Stimulated activated CD8-positive, alpha-beta memory T cell treated with anti-CD3 and anti-CD28 coated beads, Interleukin-7, amount 100 ng/mL, for 1 hour (primary cell): Measurements from ENCODE around the gene DNAJC28.
"Not testable (repeated sequence)": the region's sequence is repeated elsewhere in the genome, so short reads cannot be mapped to it uniquely, and the experiment has no call there.

Source experiments
- DNase-seq, 2 donors: peaks; one replicate each; pipeline ENCODE4 v3.0.0-alpha.2; 2020; ENCODE audit warnings: low read depth in 2 of 2

The DNAJC28 gene

GRCh38 chr21:33481314-33481943 lies 10.1 kb downstream of the DNAJC28 start:
- DNase-seq, result no peak

- no peak for DNase-seq
Observed at GRCh38 chr21:33480481-33481103, 10.9 kb downstream of the DNAJC28 start.

- DNase-seq, result peak; percentile 93 to 97
Observed at GRCh38 chr21:33479679-33480480, 11.6 kb downstream of the DNAJC28 start, which contains the start of gene TMEM50B. TMEM50B (minus strand) TSS chr21:33479974; CDS start chr21:33468885, 11,089 bp downstream.

GRCh38 chr21:33478935-33479678 lies 12.4 kb downstream of the DNAJC28 start:
- DNase-seq, result peak in 1 of 2 donors; percentile 2

GRCh38 chr21:33478182-33478581 lies 13.3 kb downstream of the DNAJC28 start:
- no peak for DNase-seq

GRCh38 chr21:33477066-33477465 lies 14.4 kb downstream of the DNAJC28 start:
- DNase-seq, result no peak

DNA sequence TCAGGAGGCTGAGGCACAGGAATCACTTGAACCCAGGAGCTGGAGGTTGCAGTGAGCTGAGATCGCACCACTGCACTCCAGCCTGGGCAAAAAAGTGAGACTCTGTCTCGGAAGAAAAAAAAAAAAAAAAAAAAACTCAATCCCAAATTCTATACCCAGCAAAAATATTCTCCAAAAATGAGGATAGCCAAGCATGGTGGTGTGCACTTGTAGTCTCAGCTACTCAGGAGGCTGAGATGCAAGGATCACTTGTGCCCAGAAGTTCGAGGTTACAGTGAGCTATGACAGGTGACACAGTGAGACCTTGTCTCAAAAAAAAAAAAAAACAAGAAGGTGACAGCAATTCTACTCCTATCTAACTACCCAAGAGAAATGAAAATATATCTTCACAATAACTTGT lies 18.2 kb downstream of the DNAJC28 start:
- no peak for DNase-seq

DNA sequence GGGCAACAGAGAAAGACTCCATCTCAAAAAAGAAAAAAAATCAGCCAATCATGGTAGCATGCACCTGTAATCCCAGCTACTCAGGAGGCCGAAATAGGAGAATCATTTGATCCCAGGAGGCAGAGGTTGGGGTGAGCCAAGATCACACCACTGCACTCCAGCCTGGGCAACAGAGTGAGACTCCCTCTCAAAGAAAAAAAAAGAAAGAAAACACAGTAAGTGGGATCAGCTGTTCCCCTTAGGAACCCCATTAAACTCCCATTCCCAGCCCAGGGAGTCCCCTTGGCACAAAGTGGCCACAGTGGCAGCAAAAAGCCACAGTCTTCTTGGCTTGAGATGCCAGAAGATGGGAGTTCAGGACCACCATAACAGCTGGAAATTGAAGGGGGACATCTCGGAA lies 20.8 kb downstream of the DNAJC28 start:
- DNase-seq, result no peak

- not testable (repeated sequence) for DNase-seq
Observed at GRCh38 chr21:33469183-33469582, 22.3 kb downstream of the DNAJC28 start.

DNA sequence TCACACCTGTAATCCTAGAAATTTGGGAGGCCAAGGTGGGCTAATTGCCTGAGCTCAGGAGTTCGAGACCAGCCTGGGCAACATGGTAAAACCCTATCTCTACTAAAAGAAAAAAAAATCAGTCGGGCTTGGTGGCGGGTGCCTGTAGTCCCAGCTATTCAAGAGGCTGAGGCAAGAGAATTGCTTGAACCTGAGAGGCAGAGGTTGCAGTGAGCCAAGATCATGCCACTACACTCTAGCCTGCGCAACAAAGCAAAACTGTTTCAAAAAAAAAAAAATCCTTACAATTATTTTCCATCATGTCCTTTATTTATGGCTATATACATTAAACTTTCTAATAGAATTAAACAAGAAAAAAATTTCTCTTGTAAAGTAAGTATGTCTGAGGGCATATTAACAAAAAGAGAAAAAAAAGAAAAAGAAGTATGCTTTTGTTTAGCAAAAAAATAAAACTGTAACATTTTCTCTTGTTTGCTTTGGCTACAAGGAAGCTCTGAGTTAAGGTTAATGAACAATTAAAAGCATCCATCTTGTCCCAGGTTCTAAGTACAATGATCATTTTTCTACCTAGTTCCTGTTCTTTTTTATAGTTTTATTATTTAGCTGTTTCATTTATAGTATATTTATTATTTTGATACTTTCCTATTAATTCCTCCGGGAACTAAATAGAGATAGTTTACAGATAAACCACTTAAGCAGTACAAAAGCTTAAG lies 29.8 kb downstream of the DNAJC28 start:
- no peak for DNase-seq

GRCh38 chr21:33458861-33459260 lies 32.7 kb downstream of the DNAJC28 start:
- DNase-seq, result no peak

DNA sequence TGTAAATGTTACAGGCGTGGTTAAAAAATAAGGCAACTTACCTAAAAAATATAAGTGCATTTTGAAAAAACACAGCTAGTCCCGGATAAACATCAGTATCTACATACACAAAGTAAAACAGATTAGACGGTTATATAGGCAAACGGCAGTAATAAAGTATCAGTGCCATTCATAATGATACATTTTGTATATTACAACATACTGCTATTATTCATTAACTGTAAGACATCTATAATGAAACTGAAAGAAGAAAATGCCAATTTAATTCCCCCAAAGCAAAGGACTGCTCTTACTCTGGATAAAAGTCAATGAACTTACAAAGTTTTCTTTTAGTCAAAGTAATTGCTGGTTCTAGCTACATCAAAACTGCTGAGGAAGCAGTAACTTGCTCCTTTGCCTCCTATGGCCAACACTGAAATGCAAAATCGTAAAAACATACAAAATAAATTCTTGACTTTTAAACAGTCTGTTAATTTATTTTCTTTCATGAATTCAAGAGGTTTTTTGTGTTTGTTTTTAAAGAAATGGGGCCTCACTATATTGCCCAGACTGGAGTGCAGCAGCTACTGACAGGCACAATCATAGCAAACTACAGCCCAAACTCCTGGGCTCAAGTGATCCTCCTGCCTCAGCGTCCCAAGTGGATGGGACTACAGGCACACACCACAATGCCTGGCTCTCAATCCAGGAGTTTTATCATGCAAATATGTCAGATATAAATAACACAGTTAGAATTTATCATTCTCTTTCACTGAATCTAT lies 35.6 kb downstream of the DNAJC28 start:
- DNase-seq, result no peak

GRCh38 chr21:33452362-33452761 lies 39.2 kb downstream of the DNAJC28 start:
- DNase-seq, result no peak

DNA sequence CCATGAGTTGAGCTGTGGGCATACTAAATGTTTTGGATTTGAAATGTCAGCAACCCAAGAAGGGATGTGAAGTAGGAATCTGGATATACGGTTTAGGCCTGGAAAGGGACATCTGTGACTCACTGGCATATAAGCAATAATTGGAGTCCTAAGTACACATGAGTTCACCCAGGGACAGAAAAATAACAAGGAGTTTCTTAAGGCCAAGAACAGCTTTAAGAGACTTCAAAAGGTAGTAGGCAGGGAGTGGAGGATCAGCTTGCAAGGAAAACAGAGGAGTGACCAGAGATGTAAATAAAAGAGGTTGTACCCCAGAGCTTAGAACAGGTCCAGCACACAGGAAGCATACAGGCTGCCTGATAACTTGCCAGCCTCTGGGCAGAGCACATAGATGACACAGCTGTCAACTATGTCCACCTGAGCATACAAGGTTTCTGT lies 39.9 kb downstream of the DNAJC28 start:
- no peak for DNase-seq

DNA sequence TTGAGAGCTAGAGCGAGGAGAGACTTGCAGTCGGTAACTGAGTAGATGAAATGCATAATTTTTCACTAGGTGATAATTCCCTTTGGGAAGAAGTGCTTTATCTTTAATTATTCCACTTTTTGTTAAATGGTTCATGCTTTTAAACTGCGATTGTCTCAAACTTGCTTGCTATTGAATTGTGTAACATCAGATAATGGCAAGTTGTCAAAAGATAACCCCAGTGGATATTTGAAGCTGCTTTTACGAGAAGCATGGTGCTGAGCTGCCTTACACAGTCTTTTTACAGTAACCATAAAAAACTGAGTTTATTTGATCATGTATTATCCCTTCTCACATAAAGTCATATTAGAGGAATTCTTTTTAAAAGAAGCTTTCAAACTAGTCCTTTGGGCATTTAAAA lies 41.9 kb downstream of the DNAJC28 start:
- no peak for DNase-seq

DNA sequence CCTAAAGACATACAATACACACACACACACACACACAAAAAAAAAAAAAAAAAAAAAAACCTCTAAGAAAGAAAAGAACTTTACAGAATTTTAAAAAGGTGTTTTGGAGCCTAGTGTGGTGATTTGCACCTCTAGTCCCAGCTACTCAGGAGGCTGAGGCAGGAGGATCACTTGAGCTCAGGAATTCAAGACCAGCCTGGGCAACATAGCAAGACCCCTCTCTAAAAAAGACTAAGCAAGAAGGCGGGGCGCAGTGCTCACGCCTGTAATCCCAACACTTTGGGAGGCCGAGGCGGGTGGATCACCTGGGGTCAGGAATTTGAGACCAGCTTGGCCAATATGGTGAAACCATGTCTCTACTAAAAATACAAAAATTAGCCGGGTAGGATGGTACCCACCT lies 44.9 kb downstream of the DNAJC28 start:
- DNase-seq, result not testable (repeated sequence)

GRCh38 chr21:33444499-33444898 lies 47.0 kb downstream of the DNAJC28 start:
- DNase-seq, result no peak

- DNase-seq, result no peak
Observed at GRCh38 chr21:33443194-33443593, 48.3 kb downstream of the DNAJC28 start.

DNA sequence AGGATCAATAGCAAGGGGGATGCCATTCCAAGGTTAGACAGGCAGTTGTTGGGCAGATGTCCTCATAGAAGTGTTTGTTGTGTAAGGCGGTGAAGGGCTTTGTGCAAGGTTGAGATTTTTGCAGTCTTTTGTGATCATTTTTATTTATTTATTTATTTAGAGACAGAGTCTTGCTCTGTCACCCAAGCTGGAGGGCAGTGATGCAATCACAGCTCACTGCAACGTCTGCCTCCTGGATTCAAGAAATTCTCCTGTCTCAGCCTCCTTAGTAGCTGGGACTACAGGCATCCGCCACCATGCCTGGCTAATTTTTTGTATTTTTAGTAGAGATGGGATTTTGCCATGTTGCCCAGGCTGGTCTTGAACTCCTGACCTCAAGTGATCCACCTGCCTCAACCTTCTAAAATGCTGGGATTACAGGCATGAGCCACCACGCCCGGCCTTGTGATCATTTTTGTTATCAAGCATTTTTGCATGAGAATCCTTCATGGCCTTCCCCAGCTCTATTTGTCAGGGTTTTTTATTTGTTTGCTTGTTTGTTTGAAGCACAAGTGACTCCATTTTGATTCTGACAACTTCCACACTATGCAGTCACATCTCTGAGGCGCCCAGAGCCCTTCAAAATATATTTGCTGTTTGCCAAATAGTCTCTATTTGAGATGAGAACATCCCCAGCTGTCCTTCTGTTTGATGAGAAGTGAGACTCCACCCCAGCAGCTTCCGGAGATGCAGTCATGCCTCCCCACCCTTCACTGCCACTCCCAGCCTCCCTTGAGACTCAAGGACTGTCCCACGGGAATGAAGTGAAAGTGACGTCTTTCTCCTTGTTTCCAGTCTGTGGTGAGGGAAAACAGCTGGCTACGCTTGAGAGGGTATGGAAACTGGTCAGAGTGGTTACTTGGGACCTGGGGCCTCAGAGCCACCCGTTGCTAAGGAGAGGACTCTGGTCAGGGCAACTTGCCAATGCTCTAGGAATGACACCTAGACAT lies 49.7 kb downstream of the DNAJC28 start:
- DNase-seq, result no peak
